Hippocampal formation (tissue), 2 donors: ENCODE data around the gene TNFAIP8L3.

Experiments used
- DNase-seq, 2 donors: peaks; one replicate each; lab custom pipeline; 2025; lab: John Stamatoyannopoulos, UW

The TNFAIP8L3 gene

GRCh38 chr15:51089699-51090453 lies 4.8 kb downstream of the TNFAIP8L3 start:
- no peak for DNase-seq

DNA sequence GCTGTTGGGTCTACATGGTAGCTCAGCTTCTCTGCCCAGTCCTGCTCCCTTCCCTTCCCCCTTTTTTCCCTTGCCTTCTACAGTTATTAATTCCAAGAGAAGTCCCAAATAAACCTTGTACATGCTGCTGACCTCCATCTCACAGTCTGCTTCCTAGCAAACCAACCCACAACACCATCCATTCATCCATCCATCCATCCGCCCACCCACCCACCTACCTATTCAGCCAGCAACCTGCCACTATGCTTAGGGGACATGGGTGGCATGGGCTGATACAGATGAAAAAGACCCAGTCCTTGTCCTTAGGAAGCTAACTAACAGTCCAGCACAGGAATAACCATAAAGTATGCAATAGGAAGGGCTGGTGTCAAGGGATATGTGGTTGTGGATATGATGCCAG lies 5.7 kb downstream of the TNFAIP8L3 start:
- DNase-seq, result no peak

GRCh38 chr15:51088585-51088984 lies 6.1 kb downstream of the TNFAIP8L3 start:
- DNase-seq, result no peak

DNA sequence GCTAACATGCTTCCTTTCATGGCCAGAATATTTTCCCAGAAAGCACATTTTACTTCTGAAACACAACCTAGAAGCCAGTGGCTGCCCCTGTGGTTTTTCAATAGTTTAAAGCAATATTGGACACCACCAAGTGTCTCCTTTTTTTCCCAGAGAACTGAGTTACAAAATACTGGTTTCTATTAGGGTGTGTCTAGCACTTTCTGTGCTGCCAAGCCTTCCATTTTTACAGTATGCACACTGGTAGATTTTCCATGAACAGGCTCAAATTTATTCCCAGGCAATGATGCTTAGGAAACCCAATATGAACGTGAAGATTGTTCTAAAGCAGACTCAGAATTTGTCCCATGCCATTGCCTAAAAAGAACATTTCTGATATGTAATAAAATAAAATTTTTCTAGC lies 7.2 kb downstream of the TNFAIP8L3 start:
- DNase-seq, result no peak

- DNase-seq, result no peak
Observed at GRCh38 chr15:51086409-51086808, 8.3 kb downstream of the TNFAIP8L3 start.

GRCh38 chr15:51085764-51086163 lies 8.9 kb downstream of the TNFAIP8L3 start:
- DNase-seq, result no peak

GRCh38 chr15:51083641-51084166 lies 11.0 kb downstream of the TNFAIP8L3 start:
- no peak for DNase-seq

DNA sequence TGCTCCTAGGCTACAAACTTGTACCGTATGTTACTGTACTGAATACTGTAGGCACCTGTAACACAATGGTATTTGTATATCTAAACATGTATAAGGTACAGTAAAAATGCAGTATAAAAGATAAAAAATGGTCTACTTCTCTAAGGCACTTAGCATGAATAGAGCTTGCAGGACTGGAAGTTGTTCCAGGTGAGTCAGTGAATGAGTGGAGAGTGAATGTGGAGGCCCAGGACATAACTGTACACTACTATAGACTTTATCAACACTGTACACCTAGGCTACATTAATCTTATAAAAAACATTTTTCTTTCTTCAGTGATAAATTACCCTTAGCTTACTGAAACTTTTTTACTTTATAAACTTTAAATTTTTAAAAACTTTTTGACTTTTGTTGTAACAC lies 12.5 kb downstream of the TNFAIP8L3 start:
- no peak for DNase-seq

GRCh38 chr15:51080286-51080685 lies 14.4 kb downstream of the TNFAIP8L3 start:
- no peak for DNase-seq

DNA sequence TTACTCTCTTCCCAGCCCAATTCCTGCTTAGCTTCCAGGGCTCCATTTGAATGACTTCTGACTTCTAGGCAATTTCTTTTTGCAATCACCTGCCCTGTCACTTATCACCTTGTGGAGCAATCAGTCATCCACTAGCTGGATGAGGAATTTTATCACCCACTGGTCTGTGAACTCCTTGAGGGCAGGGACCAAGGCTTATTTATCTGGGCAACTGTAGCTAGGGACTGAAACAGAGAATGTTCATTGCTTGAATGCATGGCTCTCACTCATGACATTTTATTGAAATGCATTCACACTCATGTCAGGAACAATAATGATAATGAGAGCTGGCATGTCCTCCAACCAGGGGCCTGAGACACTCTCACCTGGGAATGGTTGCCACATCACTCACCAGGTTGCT lies 15.5 kb downstream of the TNFAIP8L3 start:
- DNase-seq, result no peak

DNA sequence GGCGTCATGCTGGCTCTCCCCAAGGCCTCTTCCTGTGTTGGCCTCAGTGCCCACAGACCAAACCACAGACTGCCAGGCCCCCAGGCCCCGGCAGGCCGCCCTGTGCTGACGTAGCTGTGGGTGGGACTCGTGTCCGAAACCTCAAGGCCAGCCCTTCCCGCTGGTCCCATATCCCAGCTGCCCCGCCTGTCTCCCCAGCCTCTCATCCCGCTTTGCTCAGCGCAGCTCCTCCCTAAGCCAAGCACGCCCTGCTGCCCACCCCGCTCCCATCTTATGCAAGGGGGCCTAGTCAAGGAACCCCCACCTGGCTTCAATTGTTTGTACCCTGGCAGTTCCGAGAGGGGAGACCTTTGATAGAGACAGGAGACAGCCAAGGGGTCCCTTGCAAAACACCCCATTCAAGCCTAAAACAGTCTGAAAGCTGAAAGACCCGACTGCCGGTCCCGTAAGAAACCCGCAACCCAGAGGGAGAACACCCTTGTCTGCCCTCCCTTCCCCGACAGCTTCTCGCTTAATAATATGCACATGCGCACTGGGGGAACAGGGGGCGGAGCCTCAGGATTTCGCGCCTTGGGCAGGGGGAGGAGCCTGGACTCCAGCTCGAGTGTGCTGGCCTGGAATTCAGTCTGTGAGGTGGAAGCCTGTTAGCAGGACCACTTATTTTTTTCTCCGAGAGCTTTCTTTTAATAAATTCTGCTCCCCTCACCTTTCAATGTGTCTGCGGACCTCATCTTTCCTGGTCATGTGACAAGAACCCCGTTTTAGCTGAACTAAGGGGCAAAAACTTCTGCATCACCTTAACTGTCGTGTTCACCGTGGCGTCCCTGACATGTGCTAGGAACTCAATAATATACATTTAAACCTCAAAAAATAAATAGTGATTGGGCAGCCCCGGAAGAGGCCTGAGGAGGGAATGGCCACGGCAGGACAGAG lies 17.2 kb downstream of the TNFAIP8L3 start:
- DNase-seq, result peak in 1 of 2 donors; percentile 38

GRCh38 chr15:51076524-51077220 lies 18.0 kb downstream of the TNFAIP8L3 start:
- no peak for DNase-seq

GRCh38 chr15:51075826-51076523 lies 18.7 kb downstream of the TNFAIP8L3 start:
- no peak for DNase-seq

DNA sequence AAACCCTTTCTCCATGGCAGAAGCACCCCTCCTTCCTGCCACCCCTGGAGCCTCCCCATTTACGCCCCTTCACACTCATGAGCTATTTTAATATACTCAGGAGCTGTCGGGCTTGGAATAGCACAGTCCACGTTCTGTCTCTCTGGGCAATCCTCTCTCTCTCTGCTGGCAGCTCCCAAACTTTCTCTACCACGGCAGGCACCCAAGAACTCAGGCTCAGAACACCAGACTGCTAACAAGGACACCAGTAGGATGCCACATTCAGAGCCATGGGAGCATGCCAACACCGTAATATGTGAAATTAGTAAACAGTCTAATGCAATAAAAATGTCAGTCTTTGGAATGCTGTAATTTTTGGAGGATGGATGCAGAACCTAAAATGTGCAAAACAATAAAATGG lies 19.3 kb downstream of the TNFAIP8L3 start:
- DNase-seq, result peak in 1 of 2 donors; percentile 24

GRCh38 chr15:51074926-51075325 lies 19.8 kb downstream of the TNFAIP8L3 start:
- no peak for DNase-seq

DNA sequence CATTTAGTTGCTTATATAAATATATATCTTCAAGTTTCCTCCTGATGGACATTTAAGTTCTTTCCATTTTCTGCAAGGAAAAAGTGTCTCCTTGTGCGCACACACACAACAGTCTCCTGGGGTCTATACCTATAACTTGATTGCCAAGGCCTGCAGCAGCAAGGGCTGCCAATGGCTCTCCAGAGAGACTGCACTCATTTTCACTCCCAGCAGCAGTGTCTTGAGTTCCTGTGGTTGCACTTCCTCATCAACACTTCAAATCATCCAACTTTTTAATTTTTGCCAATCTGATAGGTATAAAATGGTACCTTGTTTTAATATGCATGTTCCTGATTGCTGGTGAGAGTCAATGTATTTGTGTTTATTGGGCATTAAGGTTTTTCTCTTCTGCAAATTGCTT lies 23.1 kb downstream of the TNFAIP8L3 start:
- no peak for DNase-seq

DNA sequence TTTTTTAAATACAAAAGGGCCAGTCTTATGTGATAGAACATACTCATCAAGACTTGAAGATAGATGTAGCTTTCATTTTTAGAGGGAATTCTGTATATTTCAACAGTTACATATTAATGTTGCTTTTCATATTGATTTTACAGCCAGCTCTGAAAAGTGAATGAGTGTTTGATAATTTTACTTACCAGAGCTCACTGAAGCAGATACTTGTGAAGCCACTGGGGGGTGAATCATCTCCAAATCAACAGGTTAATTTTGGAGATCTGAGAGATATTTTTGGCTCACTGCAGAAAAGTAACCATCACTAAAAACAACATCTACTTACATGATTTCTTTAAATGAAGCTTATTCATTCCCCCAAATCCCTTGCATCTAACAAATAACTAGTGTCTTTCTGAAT lies 24.7 kb downstream of the TNFAIP8L3 start:
- DNase-seq, result no peak

DNA sequence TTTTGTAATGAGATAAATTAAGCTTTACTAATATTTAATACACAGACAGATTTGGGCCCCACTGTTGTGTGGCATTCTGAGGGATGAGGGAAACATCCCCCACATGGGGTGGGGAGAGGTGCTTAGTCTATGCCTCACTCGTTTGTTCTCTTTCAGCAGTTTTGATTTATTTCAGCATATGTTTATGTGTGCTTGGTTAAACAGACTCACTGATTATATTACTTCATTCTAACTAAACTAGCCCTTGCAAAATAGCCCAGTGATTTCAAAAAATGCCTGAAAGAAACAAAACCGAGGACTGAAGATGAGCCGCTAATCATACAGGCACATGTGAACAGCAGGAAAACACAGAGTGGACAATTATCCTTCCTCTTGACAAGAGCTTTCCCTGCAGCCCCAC lies 27.2 kb downstream of the TNFAIP8L3 start:
- DNase-seq, result no peak

DNA sequence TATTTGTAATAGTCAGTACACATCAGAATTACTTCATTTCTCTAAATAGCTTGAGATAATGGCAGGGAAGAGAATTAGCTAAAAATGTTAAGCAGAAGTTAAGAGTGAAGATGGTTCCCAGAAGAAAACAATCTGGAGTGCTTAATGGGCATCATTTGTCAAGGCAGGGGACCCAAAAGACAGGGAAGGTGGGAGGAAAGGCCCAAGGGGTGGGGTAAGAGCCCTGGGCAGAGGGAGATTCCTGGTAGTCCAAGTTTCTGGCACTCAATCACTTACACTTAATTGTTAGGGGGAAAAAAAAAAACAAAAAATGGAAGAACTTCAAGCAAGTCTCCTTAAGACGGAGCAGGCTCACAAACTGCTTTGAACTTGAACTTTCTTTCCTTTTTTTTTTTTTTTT lies 28.9 kb downstream of the TNFAIP8L3 start:
- DNase-seq, result no peak

DNA sequence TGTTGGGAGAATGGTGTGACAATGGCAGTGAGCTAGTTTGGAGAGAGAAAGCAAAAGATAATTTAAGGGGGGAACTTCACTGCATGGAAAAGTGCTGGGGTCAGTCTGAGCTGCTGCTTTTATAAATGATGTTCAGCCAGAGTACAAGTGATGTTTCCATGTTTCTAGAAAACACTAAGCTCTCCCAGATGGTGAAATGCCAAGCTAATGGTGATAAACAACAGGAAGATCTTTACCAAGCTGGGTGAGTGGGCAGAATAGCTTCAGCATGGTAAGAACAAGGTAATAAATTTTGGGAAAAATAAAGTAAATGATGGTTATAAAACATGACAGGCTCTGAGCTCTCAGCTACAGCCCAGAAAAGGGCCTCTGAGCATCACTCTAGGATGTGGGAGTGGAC lies 29.4 kb downstream of the TNFAIP8L3 start:
- no peak for DNase-seq

GRCh38 chr15:51062736-51063135 lies 32.0 kb downstream of the TNFAIP8L3 start:
- DNase-seq, result no peak
